NCI-H2081 treated with DMSO at 0.1 percent for 48 hours (cell line): Measurements from ENCODE around the gene EPHA4.

ENCODE experiments used
- DNase-seq: peaks from one replicate; lab custom pipeline; 2025; lab: John Stamatoyannopoulos, UW

EPHA4 gene

GRCh38 chr2:221442128-221442527, 130.0 kb downstream of the EPHA4 start:
- DNase-seq, result no peak

GRCh38 chr2:221439761-221440479, 132.2 kb downstream of the EPHA4 start:
- no peak for DNase-seq

- no peak for DNase-seq
Observed at GRCh38 chr2:221437056-221437455, 135.0 kb downstream of the EPHA4 start.

GRCh38 chr2:221435171-221435570, 136.9 kb downstream of the EPHA4 start:
- DNase-seq, result no peak

- no peak for DNase-seq
Observed at GRCh38 chr2:221434142-221434541, 138.0 kb downstream of the EPHA4 start.

GRCh38 chr2:221431477-221431876, 140.6 kb downstream of the EPHA4 start:
- DNase-seq, result peak; percentile 92

- DNase-seq, result peak; percentile 41
Observed at GRCh38 chr2:221429741-221430491, 142.2 kb downstream of the EPHA4 start.

GRCh38 chr2:221428896-221429295, 143.2 kb downstream of the EPHA4 start:
- DNase-seq, result no peak

- DNase-seq, result no peak
Observed at GRCh38 chr2:221426929-221427328, 145.2 kb downstream of the EPHA4 start.

- no peak for DNase-seq
Observed at GRCh38 chr2:221425891-221426290, 146.2 kb downstream of the EPHA4 start.

- no peak for DNase-seq
Observed at GRCh38 chr2:221425353-221425752, 146.8 kb downstream of the EPHA4 start.

GRCh38 chr2:221423210-221423804, 148.8 kb downstream of the EPHA4 start:
- DNase-seq, result no peak

GRCh38 chr2:221422516-221423209, 149.4 kb downstream of the EPHA4 start:
- DNase-seq, result no peak

GRCh38 chr2:221420245-221420644, 151.9 kb downstream of the EPHA4 start:
- DNase-seq, result no peak

- no peak for DNase-seq
Observed at GRCh38 chr2:221415789-221416188, 156.3 kb downstream of the EPHA4 start.

- no peak for DNase-seq
Observed at GRCh38 chr2:221412978-221413377, 159.1 kb downstream of the EPHA4 start.

- DNase-seq, result no peak
Observed at GRCh38 chr2:221410487-221410886, 161.6 kb downstream of the EPHA4 start.

- DNase-seq, result no peak
Observed at GRCh38 chr2:221407765-221408164, 164.3 kb downstream of the EPHA4 start.

GRCh38 chr2:221405521-221405920, 166.6 kb downstream of the EPHA4 start:
- DNase-seq, result no peak

- no peak for DNase-seq
Observed at GRCh38 chr2:221402072-221402471, 170.0 kb downstream of the EPHA4 start.

- DNase-seq, result no peak
Observed at GRCh38 chr2:221400411-221400810, 171.7 kb downstream of the EPHA4 start.

GRCh38 chr2:221399183-221399582, 172.9 kb downstream of the EPHA4 start:
- no peak for DNase-seq

GRCh38 chr2:221397187-221397586, 174.9 kb downstream of the EPHA4 start:
- no peak for DNase-seq
